ENCODE results near the gene TAGLN2.

TAGLN2 gene

GRCh38 chr1:159879136-159879535 is 46.2 kb downstream of the TAGLN2 start:
- peaks cover 0 to 8% of the 10 kb centered on the region in 2 donors for H3K4me1 ChIP-seq (ENCODE audit: control insufficient read depth in 1 of 2, insufficient read depth in 2 of 2, low read length in 2 of 2)
- no peak overlapping the region for H3K9ac ChIP-seq (ENCODE audit: low read depth in 1 of 2, low read length in 2 of 2)
- no peak overlapping the region for H3K4me3 ChIP-seq (ENCODE audit: low read depth in 1 of 2, low read length in 2 of 2)
- no peaks in the 10 kb centered on the region for H3K36me3 ChIP-seq (ENCODE audit: control insufficient read depth in 1 of 2, insufficient read depth in 2 of 2, low read length in 2 of 2)
- H3K27ac ChIP-seq (ENCODE audit: low read depth, low read length), result no peak overlapping the region
- no peaks in the 10 kb centered on the region for H3K27me3 ChIP-seq (ENCODE audit: control insufficient read depth in 1 of 2, insufficient read depth in 2 of 2, low read length in 2 of 2)
- H3K9me3 ChIP-seq (ENCODE audit: control insufficient read depth in 1 of 2, low read length in 2 of 2), result no peaks in the 10 kb centered on the region

DNA sequence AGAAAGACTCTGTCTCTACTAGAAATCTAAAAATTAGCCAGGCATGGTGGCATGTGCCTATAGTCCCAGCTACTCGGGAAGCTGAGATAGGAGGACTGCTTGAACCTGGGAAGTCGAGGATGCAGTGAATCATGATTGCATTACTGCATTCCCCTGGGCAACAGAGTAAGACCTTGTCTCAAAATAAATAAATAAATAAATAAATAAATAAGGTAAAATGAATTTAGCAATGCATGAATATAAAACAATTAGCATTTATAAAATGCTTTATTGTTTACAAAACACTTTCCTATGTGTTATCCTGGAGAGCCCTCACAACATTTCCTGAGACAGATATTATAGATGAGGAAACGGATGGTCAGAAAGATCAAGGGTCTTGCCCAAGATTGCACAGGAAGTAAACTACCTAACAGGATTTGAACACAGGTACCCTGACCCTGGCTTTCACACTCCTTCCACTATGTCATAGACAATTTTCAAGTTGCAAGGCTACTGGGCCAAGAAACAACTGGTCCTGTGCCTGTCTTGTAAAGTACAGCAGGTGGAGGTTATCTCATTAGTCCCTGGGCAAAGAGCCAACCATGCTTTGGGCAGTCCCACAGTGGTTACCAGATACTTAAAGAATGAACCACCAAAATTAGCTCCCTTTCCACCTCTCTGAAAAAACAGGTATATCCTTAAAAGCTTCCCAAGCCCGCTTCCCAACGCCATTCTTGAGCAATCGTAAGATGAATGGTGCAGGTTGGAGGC is 47.4 kb downstream of the TAGLN2 start:
- Histone ChIP-seq H3K27me3 (ENCODE audit: control insufficient read depth in 1 of 2, insufficient read depth in 2 of 2, low read length in 2 of 2) (no peaks in the 10 kb centered on the region), H3K27ac (ENCODE audit: low read depth, low read length) (no peak overlapping the region), H3K4me1 (ENCODE audit: control insufficient read depth in 1 of 2, insufficient read depth in 2 of 2, low read length in 2 of 2) (peaks cover 0 to 8% of the 10 kb centered on the region in 2 donors), H3K4me3 (ENCODE audit: low read depth in 1 of 2, low read length in 2 of 2) (no peak overlapping the region), H3K9ac (ENCODE audit: low read depth in 1 of 2, low read length in 2 of 2) (no peak overlapping the region), H3K9me3 (ENCODE audit: control insufficient read depth in 1 of 2, low read length in 2 of 2) (no peaks in the 10 kb centered on the region), H3K36me3 (ENCODE audit: control insufficient read depth in 1 of 2, insufficient read depth in 2 of 2, low read length in 2 of 2) (no peaks in the 10 kb centered on the region)

- H3K27me3 ChIP-seq (ENCODE audit: control insufficient read depth in 1 of 2, insufficient read depth in 2 of 2, low read length in 2 of 2), result no peaks in the 10 kb centered on the region
- H3K4me3 ChIP-seq (ENCODE audit: low read depth in 1 of 2, low read length in 2 of 2), result no peak overlapping the region
- no peak overlapping the region for H3K9ac ChIP-seq (ENCODE audit: low read depth in 1 of 2, low read length in 2 of 2)
- H3K27ac ChIP-seq (ENCODE audit: low read depth, low read length), result no peak overlapping the region
- peaks cover 8 to 15% of the 10 kb centered on the region in 2 donors for H3K4me1 ChIP-seq (ENCODE audit: control insufficient read depth in 1 of 2, insufficient read depth in 2 of 2, low read length in 2 of 2)
- H3K36me3 ChIP-seq (ENCODE audit: control insufficient read depth in 1 of 2, insufficient read depth in 2 of 2, low read length in 2 of 2), result no peaks in the 10 kb centered on the region
- no peaks in the 10 kb centered on the region for H3K9me3 ChIP-seq (ENCODE audit: control insufficient read depth in 1 of 2, low read length in 2 of 2)
Measured at GRCh38 chr1:159873530-159874143, 51.7 kb downstream of the TAGLN2 start.

- no peaks in the 10 kb centered on the region for H3K27me3 ChIP-seq (ENCODE audit: control insufficient read depth in 1 of 2, insufficient read depth in 2 of 2, low read length in 2 of 2)
- H3K27ac ChIP-seq (ENCODE audit: low read depth, low read length), result no peak overlapping the region
- H3K36me3 ChIP-seq (ENCODE audit: control insufficient read depth in 1 of 2, insufficient read depth in 2 of 2, low read length in 2 of 2), result no peaks in the 10 kb centered on the region
- H3K4me3 ChIP-seq (ENCODE audit: low read depth in 1 of 2, low read length in 2 of 2), result no peak overlapping the region
- peaks cover 16 to 22% of the 10 kb centered on the region in 2 donors for H3K4me1 ChIP-seq (ENCODE audit: control insufficient read depth in 1 of 2, insufficient read depth in 2 of 2, low read length in 2 of 2)
- H3K9ac ChIP-seq (ENCODE audit: low read depth in 1 of 2, low read length in 2 of 2), result no peak overlapping the region
- no peaks in the 10 kb centered on the region for H3K9me3 ChIP-seq (ENCODE audit: control insufficient read depth in 1 of 2, low read length in 2 of 2)
Measured at GRCh38 chr1:159872891-159873290, 52.4 kb downstream of the TAGLN2 start.

DNA sequence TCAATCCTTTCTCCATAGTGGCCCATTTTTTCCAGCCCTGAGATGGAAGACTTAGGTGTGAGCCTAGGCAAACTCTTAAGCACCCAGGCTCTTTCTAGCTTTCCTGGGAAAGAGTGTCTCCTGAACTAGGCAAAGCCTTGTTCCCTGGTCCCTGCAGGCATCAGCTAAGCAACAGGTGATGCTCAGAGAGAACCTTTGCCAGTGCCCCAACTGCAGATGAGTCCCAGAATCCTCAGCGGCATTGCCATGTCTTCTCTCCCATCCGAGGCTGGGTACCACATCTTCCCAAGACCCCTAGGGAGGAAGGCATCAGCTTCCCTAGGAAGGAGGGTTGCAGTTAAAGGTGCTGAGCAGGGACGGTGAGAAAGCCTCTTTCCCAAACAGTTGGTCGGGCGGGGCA is 54.6 kb downstream of the TAGLN2 start:
- no peaks in the 10 kb centered on the region for H3K27me3 ChIP-seq (ENCODE audit: control insufficient read depth in 1 of 2, insufficient read depth in 2 of 2, low read length in 2 of 2)
- H3K27ac ChIP-seq (ENCODE audit: low read depth, low read length), result no peak overlapping the region
- H3K36me3 ChIP-seq (ENCODE audit: control insufficient read depth in 1 of 2, insufficient read depth in 2 of 2, low read length in 2 of 2), result no peaks in the 10 kb centered on the region
- peaks cover 17 to 35% of the 10 kb centered on the region in 2 donors for H3K4me1 ChIP-seq (ENCODE audit: control insufficient read depth in 1 of 2, insufficient read depth in 2 of 2, low read length in 2 of 2)
- H3K4me3 ChIP-seq (ENCODE audit: low read depth in 1 of 2, low read length in 2 of 2), result no peak overlapping the region
- no peak overlapping the region for H3K9ac ChIP-seq (ENCODE audit: low read depth in 1 of 2, low read length in 2 of 2)
- no peaks in the 10 kb centered on the region for H3K9me3 ChIP-seq (ENCODE audit: control insufficient read depth in 1 of 2, low read length in 2 of 2)

- H3K36me3 ChIP-seq (ENCODE audit: control insufficient read depth in 1 of 2, insufficient read depth in 2 of 2, low read length in 2 of 2), result no peaks in the 10 kb centered on the region
- H3K27me3 ChIP-seq (ENCODE audit: control insufficient read depth in 1 of 2, insufficient read depth in 2 of 2, low read length in 2 of 2), result no peaks in the 10 kb centered on the region
- peaks cover 22 to 35% of the 10 kb centered on the region in 2 donors for H3K4me1 ChIP-seq (ENCODE audit: control insufficient read depth in 1 of 2, insufficient read depth in 2 of 2, low read length in 2 of 2)
- H3K9me3 ChIP-seq (ENCODE audit: control insufficient read depth in 1 of 2, low read length in 2 of 2), result no peaks in the 10 kb centered on the region
- no peak overlapping the region for H3K9ac ChIP-seq (ENCODE audit: low read depth in 1 of 2, low read length in 2 of 2)
- no peak overlapping the region for H3K27ac ChIP-seq (ENCODE audit: low read depth, low read length)
- no peak overlapping the region for H3K4me3 ChIP-seq (ENCODE audit: low read depth in 1 of 2, low read length in 2 of 2)
Measured at GRCh38 chr1:159869607-159870006, 55.7 kb downstream of the TAGLN2 start.

GRCh38 chr1:159869173-159869572 is 56.1 kb downstream of the TAGLN2 start:
- Histone ChIP-seq H3K9me3 (ENCODE audit: control insufficient read depth in 1 of 2, low read length in 2 of 2) (no peaks in the 10 kb centered on the region), H3K27ac (ENCODE audit: low read depth, low read length) (no peak overlapping the region), H3K4me1 (ENCODE audit: control insufficient read depth in 1 of 2, insufficient read depth in 2 of 2, low read length in 2 of 2) (peaks cover 24 to 35% of the 10 kb centered on the region in 2 donors), H3K36me3 (ENCODE audit: control insufficient read depth in 1 of 2, insufficient read depth in 2 of 2, low read length in 2 of 2) (no peaks in the 10 kb centered on the region), H3K4me3 (ENCODE audit: low read depth in 1 of 2, low read length in 2 of 2) (no peak overlapping the region), H3K9ac (ENCODE audit: low read depth in 1 of 2, low read length in 2 of 2) (no peak overlapping the region), H3K27me3 (ENCODE audit: control insufficient read depth in 1 of 2, insufficient read depth in 2 of 2, low read length in 2 of 2) (no peaks in the 10 kb centered on the region)

GRCh38 chr1:159868766-159869165 is 56.5 kb downstream of the TAGLN2 start:
- Histone ChIP-seq H3K9me3 (ENCODE audit: control insufficient read depth in 1 of 2, low read length in 2 of 2) (no peaks in the 10 kb centered on the region), H3K9ac (ENCODE audit: low read depth in 1 of 2, low read length in 2 of 2) (no peak overlapping the region), H3K36me3 (ENCODE audit: control insufficient read depth in 1 of 2, insufficient read depth in 2 of 2, low read length in 2 of 2) (no peaks in the 10 kb centered on the region), H3K27me3 (ENCODE audit: control insufficient read depth in 1 of 2, insufficient read depth in 2 of 2, low read length in 2 of 2) (no peaks in the 10 kb centered on the region), H3K4me3 (ENCODE audit: low read depth in 1 of 2, low read length in 2 of 2) (no peak overlapping the region), H3K27ac (ENCODE audit: low read depth, low read length) (no peak overlapping the region), H3K4me1 (ENCODE audit: control insufficient read depth in 1 of 2, insufficient read depth in 2 of 2, low read length in 2 of 2) (peaks cover 24 to 35% of the 10 kb centered on the region in 2 donors)
